ENCODE data around the gene VEZT.

The VEZT gene

DNA sequence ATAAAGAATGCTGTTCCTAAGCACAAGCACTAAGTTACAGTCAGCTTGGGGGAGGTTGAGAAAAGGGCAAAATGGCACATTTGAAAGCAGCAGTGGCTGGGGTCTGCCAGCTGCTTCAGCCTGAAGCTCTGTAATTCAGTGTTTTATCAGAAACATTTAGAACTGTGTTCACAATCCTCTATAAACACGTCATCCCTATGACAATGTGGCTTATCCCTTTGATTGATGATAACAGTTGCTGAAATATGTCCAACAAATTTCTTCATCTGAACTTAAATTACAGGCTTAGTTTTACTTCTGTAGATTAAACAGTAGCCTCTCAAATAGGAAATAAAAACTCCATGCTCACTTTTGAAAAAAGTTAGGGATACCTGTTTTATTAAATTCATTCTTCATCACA is 108.8 kb downstream of the VEZT start:
- DNase-seq (ENCODE audit: low read depth), result no peak

GRCh38 chr12:95326855-95327254 is 109.2 kb downstream of the VEZT start:
- no peak for DNase-seq (ENCODE audit: low read depth)
- TF ChIP-seq POLR2A (IDR thresholded peaks at IDR 0.05; ENCODE audit: extremely low read depth, insufficient read length) (no peak), MYC (IDR thresholded peaks at IDR 0.05; ENCODE audit: low read depth, low read length) (no peak), CTCF (IDR thresholded peaks at IDR 0.05; ENCODE audit: low read depth, low read length) (no peak)
- TF ChIP-seq, protein P1, sequence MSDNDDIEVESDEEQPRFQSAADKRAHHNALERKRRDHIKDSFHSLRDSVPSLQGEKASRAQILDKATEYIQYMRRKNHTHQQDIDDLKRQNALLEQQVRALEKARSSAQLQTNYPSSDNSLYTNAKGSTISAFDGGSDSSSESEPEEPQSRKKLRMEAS (IDR thresholded peaks at IDR 0.05; ENCODE audit: low read depth, low read length), result no peak
- no peak overlapping the region for H3K4me3 ChIP-seq (ENCODE audit: low read depth, low read length)

More for the DNA sequence above, 108.8 kb downstream of the VEZT start:
- TF ChIP-seq CTCF (IDR thresholded peaks at IDR 0.05; ENCODE audit: low read depth, low read length), result no peak
- TF ChIP-seq POLR2A (IDR thresholded peaks at IDR 0.05; ENCODE audit: extremely low read depth, insufficient read length), result no peak
- TF ChIP-seq, protein P1 (IDR thresholded peaks at IDR 0.05; ENCODE audit: low read depth, low read length), result no peak
- no peak for TF ChIP-seq MYC (IDR thresholded peaks at IDR 0.05; ENCODE audit: low read depth, low read length)
- H3K4me3 ChIP-seq (ENCODE audit: low read depth, low read length), result no peak overlapping the region

- H3K4me3 ChIP-seq (ENCODE audit: low read depth, low read length), result no peak overlapping the region
- TF ChIP-seq POLR2A (IDR thresholded peaks at IDR 0.05; ENCODE audit: extremely low read depth, insufficient read length), result no peak
- DNase-seq (ENCODE audit: low read depth), result no peak
Observed at GRCh38 chr12:95328708-95329107, 111.1 kb downstream of the VEZT start.

DNA sequence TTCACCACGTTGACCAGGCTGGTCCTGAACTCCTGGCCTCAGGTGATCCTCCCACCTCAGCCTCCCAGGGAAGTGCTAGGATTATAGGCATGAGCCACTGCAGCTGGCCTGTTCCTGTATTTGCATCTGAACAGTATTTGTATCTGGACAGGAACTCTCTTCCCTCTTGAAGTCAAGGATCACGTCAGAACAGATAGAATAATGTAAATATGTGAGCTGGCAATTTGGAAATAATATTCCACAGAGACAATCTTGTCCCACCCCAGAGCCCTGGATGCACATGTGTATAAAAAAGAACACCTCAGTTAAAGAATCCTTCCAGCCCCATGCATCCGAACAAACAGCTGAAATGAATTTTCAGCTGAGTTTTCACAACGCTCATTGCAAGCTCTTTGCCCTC is 118.3 kb downstream of the VEZT start:
- no peak for DNase-seq (ENCODE audit: low read depth)
- TF ChIP-seq POLR2A (IDR thresholded peaks at IDR 0.05; ENCODE audit: extremely low read depth, insufficient read length), result no peak
- TF ChIP-seq, protein P1 (IDR thresholded peaks at IDR 0.05; ENCODE audit: low read depth, low read length), result no peak
- no peak for TF ChIP-seq CTCF (IDR thresholded peaks at IDR 0.05; ENCODE audit: low read depth, low read length)
- TF ChIP-seq MYC (IDR thresholded peaks at IDR 0.05; ENCODE audit: low read depth, low read length), result no peak
- H3K4me3 ChIP-seq (ENCODE audit: low read depth, low read length), result no peak overlapping the region

GRCh38 chr12:95336387-95337067 is 118.9 kb downstream of the VEZT start:
- no peak for DNase-seq (ENCODE audit: low read depth)
- H3K4me3 ChIP-seq (ENCODE audit: low read depth, low read length), result no peak overlapping the region
- TF ChIP-seq MYC (IDR thresholded peaks at IDR 0.05; ENCODE audit: low read depth, low read length), result no peak
- peak; percentile 14 for TF ChIP-seq CTCF (IDR thresholded peaks at IDR 0.05; ENCODE audit: low read depth, low read length)

- DNase-seq (ENCODE audit: low read depth), result no peak
- no peak overlapping the region for H3K4me3 ChIP-seq (ENCODE audit: low read depth, low read length)
- TF ChIP-seq MYC (IDR thresholded peaks at IDR 0.05; ENCODE audit: low read depth, low read length) (no peak), CTCF (IDR thresholded peaks at IDR 0.05; ENCODE audit: low read depth, low read length) (no peak), POLR2A (IDR thresholded peaks at IDR 0.05; ENCODE audit: extremely low read depth, insufficient read length) (no peak)
- TF ChIP-seq, protein P1 (IDR thresholded peaks at IDR 0.05; ENCODE audit: low read depth, low read length), result no peak
Observed at GRCh38 chr12:95337146-95337545, 119.5 kb downstream of the VEZT start.

Data from NB4 (cell line).